Uterus (tissue), 2 donors: Measurements from ENCODE around the gene MRPL1.

Experiments used
- POLR2A ChIP-seq, 2 donors: fragments of 450-650 bp; IDR thresholded peaks; one replicate each; pipeline ENCODE4 v1.6.1; 2016; ENCODE audit warnings: antibody characterized with exemption in 2 of 2, mild to moderate bottlenecking in 1 of 2, moderate library complexity in 1 of 2
- TF ChIP-seq, protein P1 (sequence below), 4 experiments: fragments of 200-600 bp in 2 of 4; fragments of 450-650 bp in 2 of 4; sonication (generic) in 2 of 4; IDR thresholded peaks; one replicate each; pipeline ENCODE4 v1.5.1; 2016 to 2019; ENCODE audit warnings: antibody characterized with exemption in 4 of 4, mild to moderate bottlenecking in 2 of 4, moderate library complexity in 1 of 4

DNA sequence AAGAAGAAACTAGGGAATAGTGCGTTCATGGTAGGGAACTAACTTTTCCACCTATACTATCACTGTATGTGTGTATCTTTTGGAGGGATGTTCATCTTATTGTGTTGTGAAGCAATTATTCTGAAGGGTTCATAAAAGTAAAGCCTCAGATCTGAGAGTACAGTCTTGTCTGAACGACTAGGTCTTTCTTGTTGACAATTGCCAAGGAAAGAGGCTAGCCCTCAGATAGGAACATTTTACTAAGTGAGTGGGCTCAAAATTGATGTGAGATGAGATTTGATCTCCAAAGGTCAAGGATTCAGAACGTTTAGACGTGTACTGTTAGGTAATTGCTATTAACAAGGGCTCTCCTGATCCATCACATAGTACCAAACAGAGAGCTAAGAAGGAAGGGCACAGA lies 28.2 kb upstream of the MRPL1 start:
- TF ChIP-seq, protein P1, sequence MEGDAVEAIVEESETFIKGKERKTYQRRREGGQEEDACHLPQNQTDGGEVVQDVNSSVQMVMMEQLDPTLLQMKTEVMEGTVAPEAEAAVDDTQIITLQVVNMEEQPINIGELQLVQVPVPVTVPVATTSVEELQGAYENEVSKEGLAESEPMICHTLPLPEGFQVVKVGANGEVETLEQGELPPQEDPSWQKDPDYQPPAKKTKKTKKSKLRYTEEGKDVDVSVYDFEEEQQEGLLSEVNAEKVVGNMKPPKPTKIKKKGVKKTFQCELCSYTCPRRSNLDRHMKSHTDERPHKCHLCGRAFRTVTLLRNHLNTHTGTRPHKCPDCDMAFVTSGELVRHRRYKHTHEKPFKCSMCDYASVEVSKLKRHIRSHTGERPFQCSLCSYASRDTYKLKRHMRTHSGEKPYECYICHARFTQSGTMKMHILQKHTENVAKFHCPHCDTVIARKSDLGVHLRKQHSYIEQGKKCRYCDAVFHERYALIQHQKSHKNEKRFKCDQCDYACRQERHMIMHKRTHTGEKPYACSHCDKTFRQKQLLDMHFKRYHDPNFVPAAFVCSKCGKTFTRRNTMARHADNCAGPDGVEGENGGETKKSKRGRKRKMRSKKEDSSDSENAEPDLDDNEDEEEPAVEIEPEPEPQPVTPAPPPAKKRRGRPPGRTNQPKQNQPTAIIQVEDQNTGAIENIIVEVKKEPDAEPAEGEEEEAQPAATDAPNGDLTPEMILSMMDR (IDR thresholded peaks at IDR 0.05), result no peak
- TF ChIP-seq POLR2A (IDR thresholded peaks at IDR 0.05), result no peak
